Measurements from ENCODE around the gene CHEK2. TPM values are rescaled to one million over a fixed set of nuclear protein-coding genes. Genes with fewer than 3 reads are reported as not detected.

The CHEK2 gene
- total RNA-seq, 2 donors from 2014 or later = 15.6 to 18.6 TPM

- WGBS = 81% methylated on average over 6 of the region's 6 CpGs
- no peaks in the 10 kb centered on the region for H3K27me3 ChIP-seq (replicated peaks; ENCODE audit: insufficient read depth)
- no peaks in the 10 kb centered on the region for H3K4me1 ChIP-seq (replicated peaks)
- H3K4me3 ChIP-seq = no peak overlapping the region
- TF ChIP-seq POLR2A (IDR thresholded peaks at IDR 0.05) = no peak
- no peak for TF ChIP-seq POLR2AphosphoS5 (IDR thresholded peaks at IDR 0.05)
- TF ChIP-seq, protein P1, sequence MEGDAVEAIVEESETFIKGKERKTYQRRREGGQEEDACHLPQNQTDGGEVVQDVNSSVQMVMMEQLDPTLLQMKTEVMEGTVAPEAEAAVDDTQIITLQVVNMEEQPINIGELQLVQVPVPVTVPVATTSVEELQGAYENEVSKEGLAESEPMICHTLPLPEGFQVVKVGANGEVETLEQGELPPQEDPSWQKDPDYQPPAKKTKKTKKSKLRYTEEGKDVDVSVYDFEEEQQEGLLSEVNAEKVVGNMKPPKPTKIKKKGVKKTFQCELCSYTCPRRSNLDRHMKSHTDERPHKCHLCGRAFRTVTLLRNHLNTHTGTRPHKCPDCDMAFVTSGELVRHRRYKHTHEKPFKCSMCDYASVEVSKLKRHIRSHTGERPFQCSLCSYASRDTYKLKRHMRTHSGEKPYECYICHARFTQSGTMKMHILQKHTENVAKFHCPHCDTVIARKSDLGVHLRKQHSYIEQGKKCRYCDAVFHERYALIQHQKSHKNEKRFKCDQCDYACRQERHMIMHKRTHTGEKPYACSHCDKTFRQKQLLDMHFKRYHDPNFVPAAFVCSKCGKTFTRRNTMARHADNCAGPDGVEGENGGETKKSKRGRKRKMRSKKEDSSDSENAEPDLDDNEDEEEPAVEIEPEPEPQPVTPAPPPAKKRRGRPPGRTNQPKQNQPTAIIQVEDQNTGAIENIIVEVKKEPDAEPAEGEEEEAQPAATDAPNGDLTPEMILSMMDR (IDR thresholded peaks at IDR 0.05) = no peak
- intact Hi-C loops (cut with DNase I) = no loop called here
- H3K9me3 ChIP-seq = no peaks in the 10 kb centered on the region
- no peak for DNase-seq (ENCODE audit: low spot score)
- no peaks in the 10 kb centered on the region for H3K36me3 ChIP-seq
- H3K27ac ChIP-seq = no peak overlapping the region
Measured at GRCh38 chr22:28734393-28734792, 7.2 kb downstream of the CHEK2 start.

DNA sequence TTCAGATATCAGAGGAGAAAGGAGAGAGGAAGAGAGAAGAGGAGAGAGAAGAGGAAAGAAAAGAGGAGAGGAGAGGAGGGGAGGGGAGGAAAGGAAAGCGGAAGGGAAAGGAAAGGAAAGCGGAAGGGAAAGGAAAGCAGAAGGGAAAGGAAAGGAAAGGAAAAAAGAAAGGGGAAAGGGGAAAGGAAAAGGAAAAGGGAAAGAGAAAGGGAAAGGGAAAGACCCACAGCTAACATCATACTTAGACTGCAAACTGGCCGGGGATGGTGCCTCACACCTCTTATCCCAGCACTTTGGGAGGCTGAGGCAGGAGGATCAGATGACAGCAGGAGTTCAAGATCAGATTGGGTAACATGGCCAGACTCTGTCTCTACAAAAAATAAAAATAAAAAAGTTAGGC lies 11.4 kb downstream of the CHEK2 start:
- 95% methylated on average over 3 of the region's 3 CpGs for WGBS
- intact Hi-C loops (cut with DNase I) = no loop called here
- no peak overlapping the region for H3K4me3 ChIP-seq

DNA sequence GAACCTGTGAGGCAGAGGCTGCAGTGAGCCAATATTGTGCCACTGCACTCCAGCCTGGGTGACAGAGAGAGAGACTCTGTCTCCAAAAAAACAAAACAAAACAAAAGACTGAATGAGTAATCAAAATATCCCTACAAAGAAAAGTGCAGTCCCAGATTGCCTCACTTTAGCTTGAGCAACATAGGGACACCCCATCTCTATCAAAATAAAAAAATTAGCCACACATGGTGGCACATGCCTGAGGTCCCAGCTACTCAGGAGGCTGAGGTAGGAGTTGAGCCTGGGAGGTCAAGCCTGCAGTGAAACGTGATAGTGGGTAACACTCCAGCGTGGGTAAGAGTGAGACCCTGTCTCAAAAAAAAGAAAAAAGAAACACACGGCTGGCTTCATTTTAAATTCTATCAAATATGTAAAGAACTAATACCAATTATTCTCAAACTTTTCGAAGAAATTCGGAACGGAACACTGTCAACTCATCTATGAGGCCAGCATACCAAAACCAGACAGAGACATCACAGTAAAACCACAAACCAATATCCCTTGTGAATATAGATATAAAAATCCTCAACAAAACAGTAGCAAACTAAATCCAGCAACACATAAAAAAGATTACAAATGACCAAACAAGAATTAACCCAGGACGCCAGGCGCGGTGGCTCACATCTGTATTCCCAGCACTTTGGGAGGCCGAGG lies 12.9 kb downstream of the CHEK2 start:
- Histone ChIP-seq H3K9me3 (no peaks in the 10 kb centered on the region), H3K36me3 (no peaks in the 10 kb centered on the region), H3K27ac (no peak overlapping the region), H3K27me3 (replicated peaks; ENCODE audit: insufficient read depth) (no peaks in the 10 kb centered on the region), H3K4me3 (no peak overlapping the region), H3K4me1 (replicated peaks) (no peaks in the 10 kb centered on the region)
- intact Hi-C loops (cut with DNase I) = no loop called here
- TF ChIP-seq POLR2AphosphoS5 (IDR thresholded peaks at IDR 0.05) (no peak), POLR2A (IDR thresholded peaks at IDR 0.05) (no peak)
- TF ChIP-seq, protein P1 (IDR thresholded peaks at IDR 0.05) = no peak
- WGBS = 92% methylated on average over 10 of the region's 10 CpGs
- no peak for DNase-seq (ENCODE audit: low spot score)

More for the DNA sequence above, 11.4 kb downstream of the CHEK2 start:
- Histone ChIP-seq H3K27ac (no peak overlapping the region), H3K36me3 (no peaks in the 10 kb centered on the region), H3K27me3 (replicated peaks; ENCODE audit: insufficient read depth) (no peaks in the 10 kb centered on the region), H3K4me1 (replicated peaks) (no peaks in the 10 kb centered on the region), H3K9me3 (no peaks in the 10 kb centered on the region)
- DNase-seq (ENCODE audit: low spot score) = no peak
- TF ChIP-seq, protein P1 (IDR thresholded peaks at IDR 0.05) = no peak
- TF ChIP-seq POLR2AphosphoS5 (IDR thresholded peaks at IDR 0.05) = no peak
- no peak for TF ChIP-seq POLR2A (IDR thresholded peaks at IDR 0.05)

DNA sequence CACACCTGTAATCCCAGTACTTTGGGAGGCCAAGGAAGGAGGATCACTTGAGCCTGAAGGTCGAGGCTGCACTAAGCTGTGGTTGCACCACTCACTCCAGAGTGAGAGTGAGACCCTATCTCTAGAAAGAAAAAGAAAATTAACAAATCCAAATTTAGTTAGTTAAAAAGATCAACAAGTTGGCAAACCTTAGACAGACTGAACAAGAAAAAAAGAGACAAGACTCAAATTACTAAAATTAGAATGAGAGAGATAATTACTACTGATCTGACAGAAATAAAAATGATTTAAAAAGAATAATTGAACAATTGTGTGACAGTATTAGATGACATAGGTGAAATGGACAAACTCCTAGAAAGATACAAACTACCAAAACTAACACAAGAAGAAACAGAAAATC lies 13.6 kb downstream of the CHEK2 start:
- 100% methylated on average over 1 of the region's 1 CpG for WGBS
- TF ChIP-seq POLR2A (IDR thresholded peaks at IDR 0.05) = no peak
- TF ChIP-seq, protein P1 (IDR thresholded peaks at IDR 0.05) = no peak
- Histone ChIP-seq H3K27ac (no peak overlapping the region), H3K4me3 (no peak overlapping the region), H3K9me3 (no peaks in the 10 kb centered on the region), H3K36me3 (no peaks in the 10 kb centered on the region), H3K4me1 (replicated peaks) (no peaks in the 10 kb centered on the region), H3K27me3 (replicated peaks; ENCODE audit: insufficient read depth) (no peaks in the 10 kb centered on the region)
- intact Hi-C loops (cut with DNase I) = no loop called here
- no peak for DNase-seq (ENCODE audit: low spot score)

- Histone ChIP-seq H3K4me1 (replicated peaks) (no peaks in the 10 kb centered on the region), H3K36me3 (no peaks in the 10 kb centered on the region), H3K4me3 (no peak overlapping the region), H3K27ac (no peak overlapping the region), H3K27me3 (replicated peaks; ENCODE audit: insufficient read depth) (no peaks in the 10 kb centered on the region), H3K9me3 (no peaks in the 10 kb centered on the region)
- TF ChIP-seq POLR2AphosphoS5 (IDR thresholded peaks at IDR 0.05) (no peak), POLR2A (IDR thresholded peaks at IDR 0.05) (no peak)
- TF ChIP-seq, protein P1 (IDR thresholded peaks at IDR 0.05) = no peak
- WGBS = 94% methylated on average over 3 of the region's 3 CpGs
- intact Hi-C loops (cut with DNase I) = loop anchor here (10.0 kb wide), 1 partner anchor 113 kb away; no protein-coding TSS in a partner anchor
- DNase-seq (ENCODE audit: low spot score) = no peak
Measured at GRCh38 chr22:28718044-28718443, 23.6 kb downstream of the CHEK2 start.

All from prostate gland (tissue), 2 donors.